DLD1 (cell line): ENCODE measurements around the gene C17orf113.

Experiments used
- in situ Hi-C: cut with HindIII; loops from 2 replicates; pipeline ENCODE4 v1.10.0; 2017; ENCODE audit warnings: low sequenced_read_pairs

Gene C17orf113

DNA sequence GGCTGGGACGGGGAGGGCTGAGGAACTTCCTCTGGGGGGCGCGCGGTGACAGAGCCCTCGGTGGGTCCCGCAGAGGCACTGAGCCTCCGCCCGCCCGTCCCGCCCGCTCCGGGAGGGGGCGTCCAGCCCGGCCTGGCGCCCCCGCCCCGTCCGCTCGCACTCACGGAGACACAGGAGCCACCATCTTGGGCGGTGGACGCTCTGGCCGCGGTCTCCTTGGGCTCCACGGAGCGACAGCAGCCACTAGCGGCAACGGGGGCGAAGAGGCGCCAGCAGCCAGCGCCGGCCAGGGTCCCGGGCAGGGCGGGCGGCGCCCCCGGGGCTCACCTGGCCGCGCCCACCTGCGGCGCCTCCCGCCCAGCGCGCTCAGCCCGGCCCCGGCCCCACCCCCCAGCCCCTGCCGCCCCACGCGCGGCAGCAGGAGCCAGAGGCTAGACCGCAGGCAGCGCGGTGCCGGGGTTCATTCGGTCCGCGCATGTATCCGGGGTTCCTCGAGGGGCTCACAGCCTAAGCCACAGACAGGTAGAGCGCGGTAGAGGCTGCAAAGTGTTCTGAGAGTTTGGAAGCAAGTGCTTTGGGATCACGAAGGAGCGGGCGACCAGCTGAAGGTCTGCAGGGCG is at the start of gene C17orf113:
Gene C17orf113, minus strand, starts transcription at position 209 of the 620 bp plus-strand sequence. CDS start 7,225 bp downstream, outside the sequence.
- in situ Hi-C loops, result no loop called here

DNA sequence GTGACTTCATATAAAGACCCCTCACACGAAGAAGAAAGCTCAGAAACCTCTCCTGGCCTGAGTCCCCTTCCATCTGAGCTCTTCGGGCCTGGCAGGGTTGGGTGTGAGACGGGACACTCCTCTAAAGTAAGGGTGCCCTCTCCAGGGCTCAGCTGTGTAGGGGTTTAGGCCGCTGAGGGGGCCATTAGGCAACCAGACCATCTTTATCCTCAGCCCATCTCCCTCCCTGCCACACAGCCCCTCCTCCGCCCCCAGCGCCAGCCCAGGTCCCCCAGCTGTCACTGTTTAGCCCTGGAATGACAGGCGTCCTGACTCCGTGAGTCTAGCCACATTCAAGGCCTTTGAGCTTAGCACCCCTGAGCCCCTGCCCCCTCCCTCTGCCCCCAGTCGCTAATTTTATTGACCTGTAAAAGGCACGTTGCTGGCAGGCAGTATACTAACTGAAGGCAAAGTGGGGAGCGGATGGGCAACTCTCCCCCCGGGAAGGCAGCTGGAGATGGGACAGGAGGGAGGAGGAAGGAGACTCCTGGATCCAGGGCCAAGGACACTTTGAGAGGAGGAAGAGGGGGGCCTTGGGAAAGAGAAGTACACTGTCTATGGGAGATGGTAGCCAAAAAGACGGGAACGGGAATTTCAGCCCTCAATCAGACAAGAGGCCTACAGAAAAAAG is 48.5 kb upstream of the C17orf113 start:
- in situ Hi-C loops, result no loop called here

DNA sequence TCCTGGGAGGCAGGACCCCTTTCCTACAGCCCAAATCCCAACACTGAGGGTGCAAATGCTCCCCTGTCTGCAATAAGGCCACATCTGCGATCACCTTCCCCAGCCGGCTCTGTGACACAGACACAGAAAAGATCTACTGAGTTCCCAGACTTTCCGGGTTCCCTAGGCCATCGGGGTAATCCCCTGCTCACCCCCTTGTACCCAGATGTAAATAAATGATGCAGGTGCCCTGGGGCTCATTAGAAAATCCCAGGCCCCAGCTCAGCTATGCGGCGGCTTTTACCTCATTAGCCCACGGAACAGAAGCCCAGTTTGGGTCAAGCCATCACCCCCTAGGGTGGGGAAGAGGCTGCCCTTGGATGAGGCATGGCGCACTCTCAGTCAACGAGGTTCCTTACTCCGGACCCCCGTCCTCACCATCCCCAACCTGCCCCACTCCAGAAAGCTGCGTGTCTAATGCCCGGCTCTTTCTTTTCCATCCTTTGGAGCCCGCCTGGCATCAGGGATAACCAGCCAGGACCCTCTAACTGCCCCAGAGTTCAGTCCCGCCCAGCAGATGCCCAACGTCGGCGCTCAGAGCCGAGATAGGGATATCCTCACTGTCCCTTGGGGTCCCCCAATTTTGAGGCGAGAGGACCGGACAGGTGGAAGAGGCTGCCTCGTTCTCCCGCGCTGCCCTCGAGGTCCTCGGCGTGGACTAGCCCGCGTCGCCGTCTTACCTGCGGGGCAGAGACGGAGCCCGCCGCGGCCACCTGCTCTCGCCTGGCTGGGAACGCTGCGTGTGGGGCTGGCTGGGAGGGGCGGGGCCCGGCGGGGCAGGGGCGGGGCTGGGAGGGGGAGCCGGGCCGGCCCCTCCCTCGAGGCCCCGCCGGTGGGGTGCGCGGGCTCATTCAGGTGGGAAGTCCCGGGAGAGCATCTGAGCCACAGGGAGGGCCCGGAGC is 47.6 kb upstream of the C17orf113 start, which contains the start of gene ZNF385C:
Gene ZNF385C, minus strand, starts transcription at position 783 of the 941 bp plus-strand sequence. CDS start 35,417 bp downstream, outside the sequence.
- in situ Hi-C loops, result no loop called here

DNA sequence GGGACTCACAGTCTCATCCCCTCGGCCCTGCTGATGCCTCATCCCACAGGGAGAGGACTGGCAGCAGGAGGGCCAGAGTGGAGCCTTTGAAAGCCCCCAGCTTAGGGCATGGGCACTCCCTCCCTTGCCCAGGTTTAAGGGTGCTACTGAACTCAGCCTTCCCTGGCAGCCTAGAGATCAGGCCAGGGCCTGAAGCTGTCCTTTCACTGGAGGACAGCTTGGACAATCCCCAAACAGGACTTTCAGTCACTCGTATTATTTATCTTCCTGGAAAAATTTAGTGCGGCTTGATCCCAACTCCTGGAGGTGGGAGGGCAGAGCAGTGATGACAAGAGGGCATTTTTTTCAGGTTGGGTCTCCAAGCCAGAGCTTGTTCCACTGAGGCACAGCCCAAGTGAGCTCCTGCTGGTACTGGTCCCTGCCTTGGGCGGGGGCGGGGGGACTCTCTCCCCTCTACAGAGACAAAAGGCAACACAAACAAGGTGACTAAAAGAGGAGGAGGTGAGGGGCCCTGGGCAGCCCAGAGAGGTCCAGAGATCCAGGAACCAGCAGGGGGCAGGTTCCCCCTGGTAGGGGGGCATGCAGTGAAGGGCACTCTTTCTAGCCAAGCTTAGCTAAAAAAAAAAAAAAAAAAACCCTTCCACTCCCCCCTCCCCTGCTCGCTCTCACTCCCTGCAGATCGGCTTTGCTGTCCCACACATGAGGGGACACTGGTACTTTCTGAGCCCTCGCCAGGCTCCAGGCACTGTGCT is 46.1 kb upstream of the C17orf113 start:
- in situ Hi-C loops, result no loop called here

DNA sequence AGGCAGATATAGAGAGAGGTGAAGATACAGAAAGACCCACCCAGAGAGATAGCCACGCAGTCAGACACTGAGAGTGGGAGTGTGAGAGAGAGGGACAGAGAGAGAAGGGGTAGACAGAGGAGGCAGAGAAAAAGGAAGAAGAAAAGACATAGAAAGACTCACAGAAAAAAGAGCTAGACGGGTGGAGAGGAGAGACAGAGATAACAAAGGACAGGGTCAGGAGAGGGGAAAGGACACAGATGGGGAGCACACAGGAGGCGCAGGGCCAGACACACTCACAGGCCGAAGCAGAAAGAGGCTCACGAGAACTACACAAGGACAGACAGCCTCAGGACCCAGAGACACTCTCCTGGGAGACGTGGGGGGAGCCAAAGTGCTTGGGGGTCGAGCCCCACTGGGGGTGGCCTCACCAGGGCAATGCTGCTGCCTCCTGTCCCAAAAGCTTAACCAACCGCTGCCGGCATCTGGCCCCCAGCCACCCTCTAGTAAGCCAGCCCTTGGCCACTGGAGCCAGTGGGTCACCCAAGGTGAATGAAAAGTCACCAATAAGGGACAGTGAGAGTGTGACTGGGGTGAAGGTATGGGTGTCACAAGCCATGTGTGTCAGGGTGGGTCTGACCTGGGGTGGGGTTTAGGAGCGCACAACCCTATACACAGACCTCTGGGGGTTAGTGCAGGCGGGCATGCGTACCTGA is 44.1 kb upstream of the C17orf113 start:
- in situ Hi-C loops, result no loop called here

DNA sequence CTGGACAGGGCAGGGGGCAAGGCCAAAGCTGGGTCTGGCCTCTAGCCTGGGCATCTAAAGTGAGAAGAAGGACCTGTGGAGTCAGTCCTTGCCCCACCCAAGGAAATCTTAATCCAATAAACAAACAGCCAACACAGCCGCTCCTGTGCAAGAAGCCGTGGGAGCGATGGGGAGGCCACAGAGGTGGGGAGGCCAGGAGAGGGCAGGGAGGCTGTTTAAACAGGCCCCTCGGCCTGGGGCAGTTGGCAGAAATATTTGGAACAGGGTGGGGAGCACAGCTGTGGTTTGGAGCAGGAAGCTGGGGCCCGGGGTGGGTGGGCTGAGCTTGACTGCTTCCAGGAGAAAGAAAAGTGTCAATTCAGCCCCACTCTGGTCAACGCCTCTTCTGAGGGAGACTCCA is 42.5 kb upstream of the C17orf113 start:
- in situ Hi-C loops, result no loop called here

DNA sequence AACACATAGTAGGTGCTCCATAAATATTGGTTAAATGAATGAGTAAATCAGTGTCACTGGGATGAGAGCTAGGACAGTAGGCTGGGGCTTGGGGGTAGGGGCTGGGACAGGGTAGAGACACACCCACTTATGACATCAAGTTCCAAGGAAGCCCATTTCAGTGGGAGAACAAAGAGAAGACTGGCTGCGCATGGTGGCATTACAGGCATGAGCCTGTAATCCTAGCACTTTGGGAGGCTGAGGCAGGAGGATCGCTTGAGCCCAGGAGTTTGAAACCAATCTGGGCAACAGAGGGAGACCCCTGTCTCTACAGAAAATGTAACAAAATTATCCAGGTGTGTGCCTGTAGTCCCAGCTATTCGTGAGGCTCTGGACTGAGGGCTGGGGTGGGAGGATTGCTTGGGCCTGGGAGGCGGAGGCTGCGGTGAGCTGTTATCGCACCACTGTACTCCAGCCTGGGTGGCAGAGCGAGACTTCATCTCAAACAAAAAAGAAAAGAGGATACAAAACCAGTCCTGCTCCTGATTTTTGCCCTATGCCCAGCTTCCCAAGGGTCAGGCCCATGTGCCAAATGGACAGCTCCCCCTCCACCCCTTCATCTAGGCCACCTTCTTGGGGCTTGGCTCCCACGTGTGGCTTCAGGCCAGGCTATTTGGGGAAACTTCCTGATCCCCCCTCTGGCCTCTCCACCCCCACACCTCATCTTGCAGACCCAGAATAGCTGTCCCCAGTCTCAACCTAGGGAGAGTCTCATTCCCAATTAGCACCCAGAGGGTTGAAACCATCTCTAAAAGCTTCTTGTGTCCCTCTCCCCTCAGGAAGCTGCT is 40.8 kb upstream of the C17orf113 start:
- in situ Hi-C loops, result no loop called here

DNA sequence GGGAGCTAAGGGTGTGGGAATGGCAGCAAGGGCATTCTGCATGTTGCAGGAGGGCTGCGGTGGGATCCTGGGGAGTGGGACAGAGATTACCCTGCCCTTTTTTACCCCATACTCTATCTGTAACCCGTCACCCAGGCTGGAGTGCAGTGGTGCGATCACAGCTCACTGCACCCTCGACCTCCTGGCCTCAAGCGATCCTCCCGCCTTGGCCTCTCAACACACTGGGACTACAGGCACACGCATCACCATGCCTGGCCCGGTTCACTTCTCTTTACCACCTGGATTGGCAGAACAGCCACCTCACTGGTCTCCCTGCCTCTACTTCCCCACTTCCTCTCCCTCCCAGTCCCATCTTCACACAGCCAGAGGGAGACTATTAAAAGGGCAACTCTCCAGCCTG is 38.3 kb upstream of the C17orf113 start:
- in situ Hi-C loops, result no loop called here

DNA sequence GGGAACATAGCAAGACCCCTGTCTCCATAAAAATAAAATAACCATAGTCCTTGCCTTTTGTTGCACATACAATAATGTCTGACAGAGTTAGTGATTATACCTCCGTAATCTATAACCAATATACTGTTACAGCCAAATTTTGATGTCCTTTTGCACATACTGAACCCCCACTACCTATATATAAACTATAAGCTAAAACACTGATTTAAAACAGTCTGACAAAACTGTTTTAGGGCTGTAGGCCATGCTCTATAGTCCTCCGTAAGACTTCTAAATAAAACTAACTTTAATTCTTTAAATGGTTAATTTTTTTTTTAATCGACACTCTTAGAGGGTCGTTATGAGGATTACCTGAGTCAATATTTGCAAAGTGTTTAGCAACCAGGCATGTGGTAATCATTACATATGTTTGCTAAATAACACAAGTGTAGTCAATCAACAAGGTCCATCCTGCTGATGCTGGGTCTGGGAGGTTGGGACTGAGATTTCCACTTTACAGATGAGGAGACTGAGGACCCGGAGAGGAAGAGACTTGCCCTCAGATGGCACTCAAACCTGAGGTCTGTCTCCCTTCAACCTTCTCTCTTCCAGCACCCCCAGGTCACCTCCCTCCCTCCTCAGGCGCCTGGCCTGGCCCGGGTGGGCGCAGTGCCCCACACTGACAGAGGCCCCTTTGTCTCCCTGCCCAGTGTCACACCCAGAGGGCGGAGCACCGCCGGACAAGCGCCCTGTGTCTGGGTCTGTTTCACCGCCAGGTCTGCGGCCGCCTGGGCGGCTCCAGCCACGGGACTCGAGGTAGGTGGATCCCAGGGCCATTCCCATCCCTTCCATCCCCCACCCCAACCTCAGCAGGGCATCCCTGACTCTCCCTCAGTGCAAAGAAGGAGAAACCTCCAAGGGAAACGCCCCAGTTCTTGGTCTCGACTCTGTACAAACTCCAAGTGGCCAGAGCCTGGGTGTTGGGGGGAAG is 37.6 kb upstream of the C17orf113 start:
- in situ Hi-C loops, result no loop called here

DNA sequence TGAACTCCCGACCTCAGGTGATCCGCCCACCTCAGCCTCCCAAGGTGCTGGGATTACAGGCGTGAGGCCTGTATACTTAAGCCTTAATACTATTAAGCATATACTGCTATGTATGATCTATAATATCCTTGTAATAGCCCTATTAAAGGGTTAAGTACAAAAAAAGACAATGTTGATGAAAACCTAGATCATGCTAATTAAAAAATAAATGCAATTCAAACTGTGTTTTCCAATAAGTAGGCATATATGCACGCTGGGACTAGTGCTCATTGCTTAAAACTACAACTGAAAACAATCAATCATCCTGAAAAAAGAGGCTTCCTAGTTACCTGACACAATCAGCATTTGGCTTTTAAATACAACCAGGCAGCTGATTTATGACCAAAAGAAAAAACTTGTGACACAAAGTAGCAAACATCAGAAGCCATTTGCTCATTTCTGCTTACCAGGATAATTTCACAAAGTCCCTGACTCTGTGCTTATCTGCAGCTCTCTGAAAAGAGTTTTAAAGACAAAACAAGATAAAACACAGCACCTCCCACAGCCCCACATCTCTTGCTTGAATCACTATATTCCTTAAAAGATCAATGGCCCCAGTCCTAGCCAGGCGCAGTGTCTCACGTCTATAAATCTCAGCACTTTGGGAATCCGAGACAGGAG is 36.8 kb upstream of the C17orf113 start:
- in situ Hi-C loops, result no loop called here

DNA sequence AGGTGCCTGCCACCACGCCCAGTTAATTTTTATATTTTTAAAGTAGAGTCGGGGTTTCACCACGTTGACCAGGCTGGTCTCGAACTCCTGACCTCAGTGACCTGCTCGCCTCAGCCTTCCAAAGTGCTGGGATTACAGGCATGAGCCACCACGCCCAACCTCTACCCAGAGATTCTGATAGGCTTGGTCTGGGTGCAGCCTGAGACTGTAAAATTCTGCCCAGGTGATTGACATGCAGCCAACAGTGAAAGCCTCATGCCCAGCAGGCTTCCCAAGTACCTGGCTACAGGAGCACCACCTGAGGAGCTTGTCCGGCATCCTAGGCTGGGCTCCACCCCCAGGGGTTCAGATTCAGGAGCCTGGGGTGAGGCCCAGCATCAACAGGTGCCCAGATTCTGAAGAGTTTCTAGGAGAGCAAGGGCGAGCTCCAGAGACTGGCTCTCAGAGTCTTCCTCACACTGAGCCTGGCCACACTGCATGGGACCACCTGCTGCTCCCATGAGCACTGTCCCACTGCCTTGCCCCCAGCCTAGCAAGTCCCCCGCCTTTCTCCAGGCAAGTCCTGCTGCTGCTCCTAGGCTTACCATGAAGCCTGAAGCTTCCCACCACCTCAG is 31.2 kb upstream of the C17orf113 start:
- in situ Hi-C loops, result loop anchor here (5.0 kb wide), 1 partner anchor 94 kb away; no protein-coding TSS in a partner anchor

DNA sequence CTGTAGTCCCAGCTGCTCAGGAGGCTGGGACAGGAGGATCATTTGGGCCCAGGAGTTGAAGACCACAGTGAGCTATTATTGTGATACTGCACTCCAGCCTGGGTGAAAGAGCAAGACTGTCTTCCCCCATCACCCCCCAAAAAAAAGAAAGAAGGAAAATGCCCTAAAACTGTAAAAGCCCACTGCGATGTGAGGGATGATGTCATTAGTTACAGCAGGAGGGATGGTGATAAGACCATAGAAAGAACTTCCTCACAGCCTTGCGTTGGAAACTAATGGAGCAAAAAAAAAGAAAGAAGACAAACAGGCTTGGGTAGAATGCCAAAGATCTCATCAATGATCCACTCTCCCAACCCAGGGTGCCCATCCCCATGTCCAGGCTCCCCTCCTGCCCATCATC is 29.1 kb upstream of the C17orf113 start:
- in situ Hi-C loops, result no loop called here

DNA sequence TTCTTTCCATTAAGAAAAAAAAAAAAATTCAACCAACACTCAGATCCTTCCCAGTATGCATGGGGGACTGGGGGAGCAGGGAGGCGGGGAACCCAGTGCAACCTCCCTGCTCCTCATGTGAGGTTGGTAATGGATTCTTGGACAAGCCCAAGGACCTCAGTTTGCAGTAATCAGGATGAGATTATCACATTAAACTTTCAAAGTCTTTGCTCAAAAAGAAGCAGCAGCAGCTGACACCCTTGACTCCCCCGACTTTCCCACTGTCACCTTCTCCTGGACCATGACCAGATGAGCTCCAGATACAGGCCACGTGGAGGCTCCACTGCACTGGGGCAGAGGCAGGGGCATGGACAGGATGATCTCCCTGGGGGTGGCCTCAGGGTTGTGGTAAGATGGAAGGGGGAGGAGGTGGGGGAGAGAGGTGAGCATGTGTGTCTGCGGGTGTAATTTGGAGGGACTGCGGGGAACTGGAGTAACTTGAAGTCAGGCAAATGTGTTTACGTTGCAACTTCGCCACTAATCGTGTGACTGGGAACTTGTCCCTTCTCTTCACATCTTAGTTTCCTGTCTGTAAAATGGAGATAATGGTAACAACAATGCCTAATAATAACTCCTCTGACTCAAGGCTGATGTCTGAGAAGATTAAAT is 28.1 kb upstream of the C17orf113 start:
- in situ Hi-C loops, result no loop called here

DNA sequence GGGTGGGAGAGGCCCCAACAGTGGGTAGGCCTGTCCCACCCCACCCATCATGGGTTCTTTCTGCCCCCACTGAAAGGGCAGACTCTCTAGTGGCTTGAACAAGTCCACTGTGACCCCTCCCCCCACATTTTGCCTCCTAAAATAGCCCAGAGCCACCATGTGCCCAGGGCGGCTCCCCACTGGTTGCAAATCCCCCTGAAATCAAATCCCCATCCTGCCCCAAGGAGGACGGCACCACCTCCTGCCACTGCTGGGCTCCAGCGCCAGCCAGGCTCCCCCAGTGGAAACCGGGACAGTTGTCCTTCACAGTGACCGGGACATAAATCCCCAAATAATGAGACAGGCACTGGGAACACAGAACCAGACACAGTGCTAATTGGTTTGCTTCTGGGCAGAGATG is 27.4 kb upstream of the C17orf113 start:
- in situ Hi-C loops, result no loop called here

DNA sequence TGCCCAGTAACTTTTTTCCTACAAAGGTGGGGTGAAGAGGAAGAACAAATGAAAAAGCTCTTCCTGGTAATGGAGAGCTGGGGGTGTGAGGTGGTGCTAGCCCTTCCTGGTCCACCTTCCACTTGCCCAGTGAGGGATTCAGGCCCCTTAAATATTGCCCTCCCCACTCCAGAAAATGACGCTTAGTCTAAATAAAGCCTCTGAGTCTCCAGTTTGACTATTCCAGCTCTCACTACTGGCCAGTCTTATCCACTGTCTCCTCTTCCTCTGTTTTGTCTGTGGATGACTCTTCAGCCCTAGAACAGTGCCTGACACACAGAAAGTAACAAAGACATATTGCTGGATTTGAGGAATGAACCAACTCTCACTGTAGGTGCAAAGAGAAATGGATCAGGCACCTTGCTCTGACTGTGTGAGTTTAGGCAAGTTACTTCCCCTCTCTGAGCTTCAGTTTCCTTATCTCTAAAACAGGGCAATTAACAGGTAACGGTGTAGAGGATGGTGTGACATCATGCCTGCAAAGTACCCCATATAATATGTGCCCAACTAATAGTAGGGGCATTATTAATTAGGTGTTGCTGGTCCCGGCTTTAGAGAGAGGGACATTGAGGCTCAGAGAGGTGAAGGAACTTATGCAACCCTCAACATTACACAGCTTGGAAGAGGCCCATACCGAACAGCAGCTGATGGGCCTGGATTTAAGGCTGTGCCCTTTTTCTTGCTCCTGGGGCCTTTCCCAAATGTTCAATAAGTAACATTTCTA is 26.6 kb upstream of the C17orf113 start:
- in situ Hi-C loops, result no loop called here

DNA sequence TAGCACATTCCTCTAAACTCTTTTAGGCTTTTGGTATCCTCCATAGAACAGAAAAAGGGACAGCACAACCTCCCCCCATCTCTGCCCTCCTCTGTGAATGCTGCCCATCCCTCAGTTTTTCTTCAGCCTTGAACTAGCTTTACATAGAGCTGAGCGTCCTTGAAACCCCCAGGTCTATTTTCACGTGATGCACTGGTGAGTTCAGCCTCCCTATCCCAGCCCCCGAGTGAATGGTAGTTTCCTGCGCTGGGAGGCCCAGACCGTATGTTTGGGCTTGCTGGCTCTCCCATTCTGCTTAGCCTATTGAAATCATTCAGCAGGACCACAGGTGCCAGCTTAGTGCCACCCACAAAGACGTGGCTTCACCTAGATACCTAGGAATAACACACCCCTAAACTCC is 25.4 kb upstream of the C17orf113 start:
- in situ Hi-C loops, result no loop called here
